HL-60 (cell line): Measurements from ENCODE around the gene ST6GAL1.

ENCODE experiments used
- DNase-seq, 2 experiments: peaks; one replicate each; pipeline ENCODE4 v3.0.0-alpha.2; 2010 to 2020; ENCODE audit warnings: low read depth in 1 of 2, low spot score in 1 of 2
- H3K27ac ChIP-seq: fragments of 250-450 bp; sonication (Bioruptor Pico); replicated peaks from 2 replicates; pipeline ENCODE4 v1.5.1; 2020; ENCODE audit warnings: mild to moderate bottlenecking, moderate library complexity
- H3K27me3 ChIP-seq: fragments of 250-450 bp; sonication (Bioruptor Pico); 2 replicates; pipeline ENCODE4 v1.5.1; 2021; ENCODE audit warnings: mild to moderate bottlenecking, moderate library complexity; ENCODE audit not compliant: insufficient read depth, poor library complexity, severe bottlenecking
- H3K4me3 ChIP-seq: replicated peaks from 2 replicates; pipeline ENCODE4 v1.5.1; 2011; ENCODE audit warnings: mild to moderate bottlenecking, control low read depth, low read length; ENCODE audit not compliant: insufficient read depth
- CTCF ChIP-seq: IDR thresholded peaks from one replicate; pipeline ENCODE4 v1.5.1; 2011; ENCODE audit warnings: low read length, control low read depth, inconsistent platforms; ENCODE audit not compliant: insufficient read depth
- GABPA ChIP-seq: IDR thresholded peaks from 2 replicates; pipeline ENCODE4 v1.6.1; 2012; ENCODE audit warnings: low read depth
- POLR2AphosphoS5 ChIP-seq: IDR thresholded peaks from 2 replicates; pipeline ENCODE4 v1.6.1; 2012; ENCODE audit warnings: low read depth
- SPI1 ChIP-seq: IDR thresholded peaks from 2 replicates; pipeline ENCODE4 v1.6.1; 2012; ENCODE audit warnings: low read depth, mild to moderate bottlenecking, borderline replicate concordance
- TF ChIP-seq, protein P1 (sequence below): IDR thresholded peaks from 2 replicates; pipeline ENCODE4 v1.6.1; 2012; ENCODE audit warnings: low read depth; ENCODE audit not compliant: insufficient replicate concordance

ST6GAL1 gene

GRCh38 chr3:186920796-186921195, 9.5 kb upstream of the ST6GAL1 start:
- DNase-seq = no peak
- Histone ChIP-seq H3K27ac (no peak overlapping the region), H3K4me3 (no peak overlapping the region), H3K27me3 (no peaks in the 10 kb centered on the region)
- TF ChIP-seq SPI1 = no peak
- TF ChIP-seq POLR2AphosphoS5 = no peak
- TF ChIP-seq, protein P1, sequence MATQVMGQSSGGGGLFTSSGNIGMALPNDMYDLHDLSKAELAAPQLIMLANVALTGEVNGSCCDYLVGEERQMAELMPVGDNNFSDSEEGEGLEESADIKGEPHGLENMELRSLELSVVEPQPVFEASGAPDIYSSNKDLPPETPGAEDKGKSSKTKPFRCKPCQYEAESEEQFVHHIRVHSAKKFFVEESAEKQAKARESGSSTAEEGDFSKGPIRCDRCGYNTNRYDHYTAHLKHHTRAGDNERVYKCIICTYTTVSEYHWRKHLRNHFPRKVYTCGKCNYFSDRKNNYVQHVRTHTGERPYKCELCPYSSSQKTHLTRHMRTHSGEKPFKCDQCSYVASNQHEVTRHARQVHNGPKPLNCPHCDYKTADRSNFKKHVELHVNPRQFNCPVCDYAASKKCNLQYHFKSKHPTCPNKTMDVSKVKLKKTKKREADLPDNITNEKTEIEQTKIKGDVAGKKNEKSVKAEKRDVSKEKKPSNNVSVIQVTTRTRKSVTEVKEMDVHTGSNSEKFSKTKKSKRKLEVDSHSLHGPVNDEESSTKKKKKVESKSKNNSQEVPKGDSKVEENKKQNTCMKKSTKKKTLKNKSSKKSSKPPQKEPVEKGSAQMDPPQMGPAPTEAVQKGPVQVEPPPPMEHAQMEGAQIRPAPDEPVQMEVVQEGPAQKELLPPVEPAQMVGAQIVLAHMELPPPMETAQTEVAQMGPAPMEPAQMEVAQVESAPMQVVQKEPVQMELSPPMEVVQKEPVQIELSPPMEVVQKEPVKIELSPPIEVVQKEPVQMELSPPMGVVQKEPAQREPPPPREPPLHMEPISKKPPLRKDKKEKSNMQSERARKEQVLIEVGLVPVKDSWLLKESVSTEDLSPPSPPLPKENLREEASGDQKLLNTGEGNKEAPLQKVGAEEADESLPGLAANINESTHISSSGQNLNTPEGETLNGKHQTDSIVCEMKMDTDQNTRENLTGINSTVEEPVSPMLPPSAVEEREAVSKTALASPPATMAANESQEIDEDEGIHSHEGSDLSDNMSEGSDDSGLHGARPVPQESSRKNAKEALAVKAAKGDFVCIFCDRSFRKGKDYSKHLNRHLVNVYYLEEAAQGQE = no peak
- TF ChIP-seq CTCF = no peak
- TF ChIP-seq GABPA = no peak

GRCh38 chr3:186921578-186921977, 8.7 kb upstream of the ST6GAL1 start:
- no peak overlapping the region for H3K4me3 ChIP-seq
- TF ChIP-seq GABPA (no peak), CTCF (no peak), SPI1 (no peak), POLR2AphosphoS5 (no peak)
- TF ChIP-seq, protein P1 = no peak
- DNase-seq = no peak
- H3K27ac ChIP-seq = no peak overlapping the region
- no peaks in the 10 kb centered on the region for H3K27me3 ChIP-seq

GRCh38 chr3:186922224-186922623, 8.1 kb upstream of the ST6GAL1 start:
- Histone ChIP-seq H3K4me3 (no peak overlapping the region), H3K27ac (no peak overlapping the region), H3K27me3 (no peaks in the 10 kb centered on the region)
- TF ChIP-seq CTCF = no peak
- TF ChIP-seq POLR2AphosphoS5 = no peak
- TF ChIP-seq GABPA = no peak
- TF ChIP-seq SPI1 = no peak
- TF ChIP-seq, protein P1 = no peak
- no peak for DNase-seq
